GM23338 (cell line): ENCODE measurements around the gene AHDC1. TPM values are rescaled to one million over a fixed set of nuclear protein-coding genes. Genes with fewer than 3 reads are reported as not detected.

Experiments
- ATAC-seq: fragments of 200-7000 bp; cut with Tn5 transposase; 3 replicates; pipeline ENCODE4 v1.9.1; 2020
- DNase-seq: peaks from one replicate; pipeline ENCODE4 v3.0.0-alpha.2; 2015; ENCODE audit warnings: low spot score
- H2AFZ ChIP-seq: fragments of 200-600 bp; sonication (generic); 2 replicates; pipeline ENCODE4 v1.8.0; 2016; ENCODE audit warnings: antibody characterized with exemption, mild to moderate bottlenecking, moderate library complexity
- H3F3A ChIP-seq: fragments of 200-600 bp; sonication (generic); replicated peaks from 2 replicates; pipeline ENCODE4 v1.8.0; 2017; ENCODE audit warnings: antibody characterized with exemption, mixed run types, low read depth
- H3K27ac ChIP-seq: fragments of 200-600 bp; sonication (generic); 2 replicates; pipeline ENCODE4 v1.6.1; 2016; ENCODE audit warnings: low read depth
- H3K27me3 ChIP-seq: fragments of 200-600 bp; sonication (generic); 2 replicates; pipeline ENCODE4 v1.8.0; 2016; ENCODE audit warnings: mild to moderate bottlenecking, mixed run types, moderate library complexity; ENCODE audit not compliant: insufficient read depth
- H3K36me3 ChIP-seq: fragments of 200-600 bp; sonication (generic); 2 replicates; pipeline ENCODE4 v1.8.0; 2016; ENCODE audit warnings: mild to moderate bottlenecking; ENCODE audit not compliant: insufficient read depth
- H3K4me1 ChIP-seq: fragments of 200-600 bp; sonication (generic); 2 replicates; pipeline ENCODE4 v1.8.0; 2016; ENCODE audit warnings: mild to moderate bottlenecking, moderate library complexity; ENCODE audit not compliant: insufficient read depth
- H3K4me2 ChIP-seq: fragments of 200-600 bp; sonication (generic); 2 replicates; pipeline ENCODE4 v1.7.1; 2017; ENCODE audit warnings: mixed run types
- H3K4me3 ChIP-seq: fragments of 200-600 bp; sonication (generic); 2 replicates; pipeline ENCODE4 v1.6.1; 2016; ENCODE audit warnings: mixed run types
- H3K79me2 ChIP-seq: fragments of 200-600 bp; sonication (generic); replicated peaks from 2 replicates; pipeline ENCODE4 v1.8.0; 2017; ENCODE audit warnings: mild to moderate bottlenecking; ENCODE audit not compliant: insufficient read depth
- H3K9me2 ChIP-seq: fragments of 200-600 bp; sonication (generic); 2 replicates; pipeline ENCODE4 v1.8.0; 2017; ENCODE audit not compliant: insufficient read depth
- H4K20me1 ChIP-seq: fragments of 200-600 bp; sonication (generic); replicated peaks from 2 replicates; pipeline ENCODE4 v1.8.0; 2017; ENCODE audit warnings: mild to moderate bottlenecking; ENCODE audit not compliant: insufficient read depth
- H3K27ac Mint-ChIP-seq: 2 replicates; pipeline ENCODE4 v1.8.0; 2020; ENCODE audit warnings: inconsistent platforms, mild to moderate bottlenecking, moderate library complexity, mixed read lengths
- H3K27me3 Mint-ChIP-seq: 3 replicates; pipeline ENCODE4 v1.8.0; 2022; ENCODE audit warnings: low read depth, mild to moderate bottlenecking, moderate library complexity, mixed read lengths, inconsistent platforms; ENCODE audit not compliant: insufficient read depth, poor library complexity
- H3K36me3 Mint-ChIP-seq: 3 replicates; pipeline ENCODE4 v1.8.0; 2021; ENCODE audit warnings: low read depth, mild to moderate bottlenecking, inconsistent platforms, moderate library complexity, mixed read lengths
- H3K4me1 Mint-ChIP-seq: 3 replicates; pipeline ENCODE4 v1.8.0; 2020; ENCODE audit warnings: mild to moderate bottlenecking, inconsistent platforms, mixed read lengths
- H3K4me3 Mint-ChIP-seq: 3 replicates; pipeline ENCODE4 v1.8.0; 2021; ENCODE audit warnings: moderate library complexity, mild to moderate bottlenecking, inconsistent platforms, mixed read lengths
- H3K9me3 Mint-ChIP-seq: 3 replicates; pipeline ENCODE4 v1.8.0; 2020; ENCODE audit warnings: moderate library complexity, mild to moderate bottlenecking, inconsistent platforms, mixed read lengths
- CREB1 ChIP-seq: fragments of 250-450 bp; sonication (Bioruptor Pico); IDR thresholded peaks from 2 replicates; pipeline ENCODE4 v1.5.0; 2020; ENCODE audit warnings: low read depth, mild to moderate bottlenecking, moderate library complexity
- CTCF ChIP-seq, 2 experiments: fragments of 200-600 bp in 1 of 2; sonication (generic) in 1 of 2; conservative IDR thresholded peaks; 2 replicates each; pipeline versions ENCODE4 v1.5.1 to v1.6.1; 2016 to 2017; ENCODE audit warnings: antibody characterized with exemption in 2 of 2, low read depth in 2 of 2, mild to moderate bottlenecking in 2 of 2, moderate library complexity in 1 of 2
- ETS1 ChIP-seq: IDR thresholded peaks from 2 replicates; pipeline ENCODE4 v1.6.1; 2016; ENCODE audit warnings: antibody characterized with exemption
- EZH2 ChIP-seq: fragments of 200-600 bp; sonication (generic); IDR thresholded peaks from one replicate; pipeline ENCODE4 v1.8.0; 2017; ENCODE audit warnings: antibody characterized with exemption, mild to moderate bottlenecking, low read depth; ENCODE audit not compliant: unreplicated experiment
- EZH2phosphoT487 ChIP-seq: fragments of 200-600 bp; sonication (generic); IDR thresholded peaks from one replicate; pipeline ENCODE4 v1.8.1; 2018; ENCODE audit warnings: antibody characterized with exemption; ENCODE audit not compliant: unreplicated experiment
- JUNB ChIP-seq: IDR thresholded peaks from one replicate; pipeline ENCODE4 v1.6.1; 2016; ENCODE audit warnings: antibody characterized with exemption; ENCODE audit not compliant: unreplicated experiment
- NANOG ChIP-seq: IDR thresholded peaks from 2 replicates; pipeline ENCODE4 v1.6.1; 2016; ENCODE audit warnings: antibody characterized with exemption, borderline replicate concordance
- POLR2AphosphoS5 ChIP-seq: IDR thresholded peaks from 2 replicates; pipeline ENCODE4 v1.6.1; 2016; ENCODE audit warnings: antibody characterized with exemption, low read depth
- REST ChIP-seq: IDR thresholded peaks from one replicate; pipeline ENCODE4 v1.6.1; 2018; ENCODE audit warnings: antibody characterized with exemption; ENCODE audit not compliant: unreplicated experiment
- STAT1 ChIP-seq: IDR thresholded peaks from one replicate; pipeline ENCODE4 v1.6.1; 2016; ENCODE audit warnings: antibody characterized with exemption; ENCODE audit not compliant: unreplicated experiment
- ZNF114 ChIP-seq: fragments of 250-450 bp; sonication (Bioruptor Pico); IDR thresholded peaks from 2 replicates; pipeline ENCODE4 v1.5.0; 2020; ENCODE audit warnings: mild to moderate bottlenecking, moderate library complexity
- ZNF331 ChIP-seq: fragments of 250-450 bp; sonication (Bioruptor Pico); IDR thresholded peaks from 2 replicates; pipeline ENCODE4 v1.5.0; 2020; ENCODE audit warnings: low read depth, mild to moderate bottlenecking, moderate library complexity
- ZNF462 ChIP-seq: fragments of 250-450 bp; sonication (Bioruptor Pico); IDR thresholded peaks from 2 replicates; pipeline ENCODE4 v1.5.0; 2020; ENCODE audit warnings: mild to moderate bottlenecking, moderate library complexity
- polyA plus RNA-seq: library from polyadenylated mRNA; unstranded; fragments of >200 nt; fragmentation: Nextera tagmentation; extraction: Ambion mirVana; gene quantifications from 2 replicates; pipeline ENCODE4 v1.2.1, GENCODE V29; 2016
- total RNA-seq: library from RNA; depleted of rRNA; stranded (reverse); fragments of >200 nt; shearing (Covaris generic); gene quantifications from 2 replicates; pipeline ENCODE4 v1.2.3, GENCODE V29; 2014

Gene AHDC1
- total and polyA plus RNA-seq, 2 experiments from 2014 or later = 8.3 to 22.2 TPM

GRCh38 chr1:27649306-27649635 lies 45.3 kb upstream of the AHDC1 start:
- Mint-ChIP-seq H3K9me3 (no peaks in the 10 kb centered on the region), H3K27me3 (peaks cover 5% of the 10 kb centered on the region), H3K4me3 (no peak overlapping the region), H3K36me3 (no peaks in the 10 kb centered on the region), H3K27ac (no peak overlapping the region), H3K4me1 (peaks cover 17% of the 10 kb centered on the region)
- no peaks in the 10 kb centered on the region for H3K79me2 ChIP-seq
- H3K4me3 ChIP-seq = no peak overlapping the region
- H2AFZ ChIP-seq = no peak overlapping the region
- H3K4me1 ChIP-seq = peaks cover 10% of the 10 kb centered on the region
- H3K27ac ChIP-seq = no peak overlapping the region
- no peaks in the 10 kb centered on the region for H3K36me3 ChIP-seq
- ATAC-seq = no peak
- no peak overlapping the region for H3K4me2 ChIP-seq
- no peaks in the 10 kb centered on the region for H3K27me3 ChIP-seq
- no peak for DNase-seq
- no peaks in the 10 kb centered on the region for H4K20me1 ChIP-seq
- no peak for TF ChIP-seq ZNF331 (CRISPR knock-in tag)
- TF ChIP-seq REST = no peak
- no peak for TF ChIP-seq NANOG
- no peak for TF ChIP-seq CREB1 (CRISPR knock-in tag)
- no peak for TF ChIP-seq ZNF462 (CRISPR knock-in tag)
- no peak for TF ChIP-seq ETS1
- TF ChIP-seq EZH2phosphoT487 = no peak
- TF ChIP-seq POLR2AphosphoS5 = no peak
- no peak for TF ChIP-seq STAT1
- no peak for TF ChIP-seq JUNB
- TF ChIP-seq EZH2 = no peak
- no peak for TF ChIP-seq ZNF114 (CRISPR knock-in tag)
- TF ChIP-seq CTCF (conservative IDR thresholded peaks at IDR 0.05; ENCODE audit: low read depth in 2 of 2) = no peak
- H3F3A ChIP-seq = peaks cover 9% of the 10 kb centered on the region; the same call in 1 of the 2 replicates
- no peaks in the 10 kb centered on the region; the same call in 1 of the 2 replicates for H3K9me2 ChIP-seq
